Stomach smooth muscle (tissue), 2 donors: ENCODE results near the gene TAF11L9.
"Not testable (repeated sequence)": the region's sequence is repeated elsewhere in the genome, so short reads cannot be mapped to it uniquely, and the experiment has no call there.

Experiments
- H3K27ac ChIP-seq: one replicate; pipeline ENCODE4 v1.7.0; 2013; ENCODE audit warnings: mild to moderate bottlenecking, low read length, inconsistent platforms
- H3K27me3 ChIP-seq, 2 donors: one replicate each; pipeline ENCODE4 v1.7.0; 2013; ENCODE audit warnings: low read length in 2 of 2; ENCODE audit not compliant: insufficient read depth in 2 of 2, control insufficient read depth in 1 of 2
- H3K36me3 ChIP-seq, 2 donors: one replicate each; pipeline ENCODE4 v1.7.0; 2013; ENCODE audit warnings: low read length in 2 of 2; ENCODE audit not compliant: control insufficient read depth in 2 of 2, insufficient read depth in 2 of 2
- H3K4me1 ChIP-seq: one replicate; pipeline ENCODE4 v1.7.0; 2013; ENCODE audit warnings: low read length; ENCODE audit not compliant: control insufficient read depth, insufficient read depth
- H3K4me3 ChIP-seq, 2 donors: one replicate each; pipeline ENCODE4 v1.7.0; 2013; ENCODE audit warnings: low read length in 2 of 2
- H3K9ac ChIP-seq, 2 donors: one replicate each; pipeline ENCODE4 v1.7.0; 2013; ENCODE audit warnings: low read length in 2 of 2, mild to moderate bottlenecking in 1 of 2
- H3K9me3 ChIP-seq, 2 donors: one replicate each; pipeline ENCODE4 v1.7.0; 2013; ENCODE audit warnings: low read length in 2 of 2; ENCODE audit not compliant: control insufficient read depth in 2 of 2
- donor health status: healthy.
- donor health status: Pancreatic carcinoma.

TAF11L9 gene

GRCh38 chr5:17594255-17594654 lies at the start of gene TAF11L9:
TSS of gene TAF11L9 (minus strand) at chr5:17594394.
- not testable (repeated sequence) for H3K9ac ChIP-seq, H3K27ac ChIP-seq, H3K4me3 ChIP-seq

GRCh38 chr5:17634160-17634559 lies 40.0 kb upstream of the TAF11L9 start, which contains the start of gene TAF11L14:
TSS of gene TAF11L14 (plus strand) at chr5:17634460.
- H3K9ac ChIP-seq, result no peak within 1 kb of the TSS
- no peaks in the 10 kb centered on the region for H3K36me3 ChIP-seq
- no peaks in the 10 kb centered on the region for H3K27me3 ChIP-seq
- H3K4me1 ChIP-seq, result no peaks in the 10 kb centered on the region
- H3K9me3 ChIP-seq, result no peaks in the 10 kb centered on the region
- no peak within 1 kb of the TSS for H3K27ac ChIP-seq
- H3K4me3 ChIP-seq, result no peak within 1 kb of the TSS

More at GRCh38 chr5:17594255-17594654, at the start of gene TAF11L9:
- not testable (repeated sequence) for H3K9me3 ChIP-seq, H3K27me3 ChIP-seq, H3K4me1 ChIP-seq, H3K36me3 ChIP-seq

GRCh38 chr5:17631788-17632187 lies 37.6 kb upstream of the TAF11L9 start, which contains the start of gene TAF11L13:
TSS of gene TAF11L13 (plus strand) at chr5:17632088.
- H3K27ac ChIP-seq, H3K4me3 ChIP-seq, H3K27me3 ChIP-seq, H3K36me3 ChIP-seq, H3K4me1 ChIP-seq, H3K9ac ChIP-seq, H3K9me3 ChIP-seq: not testable (repeated sequence)

- H3K27ac ChIP-seq, result no peak overlapping the region
- H3K9me3 ChIP-seq, result no peaks in the 10 kb centered on the region
- no peak overlapping the region for H3K4me3 ChIP-seq
- no peak overlapping the region for H3K9ac ChIP-seq
- no peaks in the 10 kb centered on the region for H3K27me3 ChIP-seq
- H3K4me1 ChIP-seq, result no peaks in the 10 kb centered on the region
- H3K36me3 ChIP-seq, result no peaks in the 10 kb centered on the region
These were observed 31.5 kb upstream of the TAF11L9 start for GRCh38 chr5:17625686-17626085.

- no peak overlapping the region for H3K9ac ChIP-seq
These were observed 26.4 kb upstream of the TAF11L9 start for GRCh38 chr5:17620627-17621026.

GRCh38 chr5:17619354-17619753 lies 25.2 kb upstream of the TAF11L9 start:
- Histone ChIP-seq H3K36me3 (no peaks in the 10 kb centered on the region), H3K4me1 (no peaks in the 10 kb centered on the region)

More at GRCh38 chr5:17620627-17621026, 26.4 kb upstream of the TAF11L9 start:
- Histone ChIP-seq H3K4me3 (no peak overlapping the region), H3K27ac (no peak overlapping the region), H3K36me3 (no peaks in the 10 kb centered on the region), H3K4me1 (no peaks in the 10 kb centered on the region), H3K9me3 (no peaks in the 10 kb centered on the region), H3K27me3 (no peaks in the 10 kb centered on the region)

GRCh38 chr5:17614872-17615605 lies 20.8 kb upstream of the TAF11L9 start:
- H3K4me3 ChIP-seq, result no peak overlapping the region
- H3K36me3 ChIP-seq, result no peaks in the 10 kb centered on the region
- no peaks in the 10 kb centered on the region for H3K9me3 ChIP-seq
- no peaks in the 10 kb centered on the region for H3K27me3 ChIP-seq
- H3K9ac ChIP-seq, result no peak overlapping the region
- H3K4me1 ChIP-seq, result no peaks in the 10 kb centered on the region
- H3K27ac ChIP-seq, result no peak overlapping the region

More at GRCh38 chr5:17619354-17619753, 25.2 kb upstream of the TAF11L9 start:
- H3K9me3 ChIP-seq, result no peaks in the 10 kb centered on the region
- H3K27ac ChIP-seq, result no peak overlapping the region
- no peak overlapping the region for H3K9ac ChIP-seq
- H3K4me3 ChIP-seq, result no peak overlapping the region
- H3K27me3 ChIP-seq, result no peaks in the 10 kb centered on the region

GRCh38 chr5:17610092-17610491 lies 15.9 kb upstream of the TAF11L9 start, which contains the start of gene TAF11L12:
TSS of gene TAF11L12 (plus strand) at chr5:17610392.
- not testable (repeated sequence) for H3K4me1 ChIP-seq, H3K4me3 ChIP-seq, H3K36me3 ChIP-seq, H3K27ac ChIP-seq, H3K9me3 ChIP-seq, H3K9ac ChIP-seq, H3K27me3 ChIP-seq

- H3K9me3 ChIP-seq, H3K4me3 ChIP-seq, H3K4me1 ChIP-seq, H3K27me3 ChIP-seq, H3K9ac ChIP-seq, H3K36me3 ChIP-seq, H3K27ac ChIP-seq: not testable (repeated sequence)
These were observed 13.3 kb upstream of the TAF11L9 start for GRCh38 chr5:17607461-17607860.

- H3K9me3 ChIP-seq, result no peaks in the 10 kb centered on the region
- no peak overlapping the region for H3K4me3 ChIP-seq
- no peak overlapping the region for H3K9ac ChIP-seq
- H3K4me1 ChIP-seq, result no peaks in the 10 kb centered on the region
- H3K36me3 ChIP-seq, result no peaks in the 10 kb centered on the region
- H3K27ac ChIP-seq, result no peak overlapping the region
- no peaks in the 10 kb centered on the region for H3K27me3 ChIP-seq
These were observed 10.8 kb upstream of the TAF11L9 start for GRCh38 chr5:17604951-17605350.

GRCh38 chr5:17603880-17604279 lies 9.7 kb upstream of the TAF11L9 start, which contains the start of gene TAF11L11:
TSS of gene TAF11L11 (plus strand) at chr5:17604183.
- H3K4me1 ChIP-seq, H3K27ac ChIP-seq, H3K27me3 ChIP-seq, H3K36me3 ChIP-seq, H3K9me3 ChIP-seq, H3K9ac ChIP-seq, H3K4me3 ChIP-seq: not testable (repeated sequence)
